SK-N-MC (cell line): ENCODE data around the gene MAST3.

Experiments
- EZH2 ChIP-seq: fragments of 200-600 bp; sonication (generic); IDR thresholded peaks from one replicate; pipeline ENCODE4 v1.6.1; 2017; ENCODE audit warnings: antibody characterized with exemption
- POLR2AphosphoS5 ChIP-seq: IDR thresholded peaks from 2 replicates; pipeline ENCODE4 v1.6.1; 2012; ENCODE audit warnings: mild to moderate bottlenecking, low read depth, low read length, borderline replicate concordance

GRCh38 chr19:18128044-18128443 lies 30.5 kb downstream of the MAST3 start:
- TF ChIP-seq EZH2 (no peak), POLR2AphosphoS5 (no peak)
